ENCODE measurements around the gene APP.

DNA sequence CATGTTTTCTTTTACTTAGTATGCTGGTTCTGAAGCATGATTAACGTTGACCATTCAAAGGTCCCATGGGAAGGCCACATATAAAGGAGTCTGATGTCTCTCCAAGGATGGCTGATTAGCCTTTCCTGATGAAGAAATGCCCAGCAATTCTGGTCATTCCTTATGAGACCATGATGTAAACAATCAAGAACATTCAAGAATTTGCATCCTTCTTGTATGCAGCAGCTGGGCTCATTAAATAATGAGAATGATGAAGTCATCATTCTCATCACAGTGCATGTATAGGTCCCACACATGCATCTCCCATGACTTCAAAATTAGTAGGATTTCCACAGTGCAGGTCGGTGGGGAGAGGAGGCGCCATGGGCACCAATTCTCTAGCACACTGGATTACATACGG, 85.4 kb downstream of the APP start:
- TF ChIP-seq, protein P1, sequence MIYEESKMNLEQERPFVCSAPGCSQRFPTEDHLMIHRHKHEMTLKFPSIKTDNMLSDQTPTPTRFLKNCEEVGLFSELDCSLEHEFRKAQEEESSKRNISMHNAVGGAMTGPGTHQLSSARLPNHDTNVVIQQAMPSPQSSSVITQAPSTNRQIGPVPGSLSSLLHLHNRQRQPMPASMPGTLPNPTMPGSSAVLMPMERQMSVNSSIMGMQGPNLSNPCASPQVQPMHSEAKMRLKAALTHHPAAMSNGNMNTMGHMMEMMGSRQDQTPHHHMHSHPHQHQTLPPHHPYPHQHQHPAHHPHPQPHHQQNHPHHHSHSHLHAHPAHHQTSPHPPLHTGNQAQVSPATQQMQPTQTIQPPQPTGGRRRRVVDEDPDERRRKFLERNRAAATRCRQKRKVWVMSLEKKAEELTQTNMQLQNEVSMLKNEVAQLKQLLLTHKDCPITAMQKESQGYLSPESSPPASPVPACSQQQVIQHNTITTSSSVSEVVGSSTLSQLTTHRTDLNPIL (CRISPR knock-in tag; IDR thresholded peaks at IDR 0.05; ENCODE audit: low read depth), result no peak
- TF ChIP-seq PATZ1 (CRISPR knock-in tag; IDR thresholded peaks at IDR 0.05; ENCODE audit: borderline replicate concordance), result no peak
- no peak for TF ChIP-seq TCF4 (CRISPR knock-in tag; IDR thresholded peaks at IDR 0.05; ENCODE audit: borderline replicate concordance)
